Measurements from ENCODE around the gene RASL10A.
A peak's percentile ranks its signal among the peaks of the same experiment; 100 is the strongest.

The RASL10A gene

DNA sequence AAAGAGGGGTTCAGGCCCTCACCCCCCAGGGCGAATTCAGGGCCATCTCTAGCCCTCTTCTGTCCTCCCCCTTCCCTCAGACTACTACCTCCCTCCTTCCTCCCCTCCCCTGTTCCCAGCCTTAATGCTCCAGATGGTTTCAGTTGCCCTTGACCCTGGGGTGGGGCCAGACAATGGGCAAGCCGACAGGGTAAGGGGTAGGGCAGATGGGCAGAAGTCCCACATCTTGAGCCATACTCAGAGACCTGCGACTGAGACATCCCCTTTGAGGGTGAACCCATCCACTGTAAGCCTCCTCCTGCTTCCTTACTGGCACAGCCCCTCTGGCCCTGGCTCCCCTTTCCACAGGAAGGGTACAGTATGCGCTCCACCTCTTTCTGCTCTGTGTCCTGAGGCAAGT lies 49.6 kb downstream of the RASL10A start:
- peak overlapping the region; percentile 100; the same call in 1 of the 2 replicates for H3K27ac ChIP-seq
- TF ChIP-seq, protein P1, sequence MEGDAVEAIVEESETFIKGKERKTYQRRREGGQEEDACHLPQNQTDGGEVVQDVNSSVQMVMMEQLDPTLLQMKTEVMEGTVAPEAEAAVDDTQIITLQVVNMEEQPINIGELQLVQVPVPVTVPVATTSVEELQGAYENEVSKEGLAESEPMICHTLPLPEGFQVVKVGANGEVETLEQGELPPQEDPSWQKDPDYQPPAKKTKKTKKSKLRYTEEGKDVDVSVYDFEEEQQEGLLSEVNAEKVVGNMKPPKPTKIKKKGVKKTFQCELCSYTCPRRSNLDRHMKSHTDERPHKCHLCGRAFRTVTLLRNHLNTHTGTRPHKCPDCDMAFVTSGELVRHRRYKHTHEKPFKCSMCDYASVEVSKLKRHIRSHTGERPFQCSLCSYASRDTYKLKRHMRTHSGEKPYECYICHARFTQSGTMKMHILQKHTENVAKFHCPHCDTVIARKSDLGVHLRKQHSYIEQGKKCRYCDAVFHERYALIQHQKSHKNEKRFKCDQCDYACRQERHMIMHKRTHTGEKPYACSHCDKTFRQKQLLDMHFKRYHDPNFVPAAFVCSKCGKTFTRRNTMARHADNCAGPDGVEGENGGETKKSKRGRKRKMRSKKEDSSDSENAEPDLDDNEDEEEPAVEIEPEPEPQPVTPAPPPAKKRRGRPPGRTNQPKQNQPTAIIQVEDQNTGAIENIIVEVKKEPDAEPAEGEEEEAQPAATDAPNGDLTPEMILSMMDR (conservative IDR thresholded peaks at IDR 0.05), result no peak
- no peak for TF ChIP-seq ZFX (IDR thresholded peaks at IDR 0.05)

DNA sequence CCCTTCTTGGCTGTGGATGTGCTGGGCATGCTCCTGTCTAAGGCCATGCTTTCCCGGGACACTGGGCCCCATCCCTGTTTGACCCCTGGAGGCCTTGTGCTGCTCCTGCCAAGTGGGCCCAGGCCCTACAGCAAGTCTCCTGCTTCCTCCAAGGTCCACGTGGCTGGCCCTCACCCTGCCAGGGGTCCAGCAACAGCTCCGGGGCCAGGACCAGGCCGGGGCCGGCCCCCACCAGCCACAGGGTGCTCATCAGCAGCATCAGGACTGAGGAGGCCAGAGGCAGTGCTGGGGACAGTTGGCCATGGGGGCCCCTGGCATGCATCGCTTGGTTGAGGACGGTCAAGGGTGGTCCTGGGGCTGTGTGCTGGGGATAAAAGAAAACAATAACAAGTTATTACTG lies 50.2 kb downstream of the RASL10A start:
- no peak overlapping the region; the same call in 1 of the 2 replicates for H3K27ac ChIP-seq
- no peak for TF ChIP-seq ZFX (IDR thresholded peaks at IDR 0.05)
- TF ChIP-seq, protein P1 (conservative IDR thresholded peaks at IDR 0.05), result no peak

DNA sequence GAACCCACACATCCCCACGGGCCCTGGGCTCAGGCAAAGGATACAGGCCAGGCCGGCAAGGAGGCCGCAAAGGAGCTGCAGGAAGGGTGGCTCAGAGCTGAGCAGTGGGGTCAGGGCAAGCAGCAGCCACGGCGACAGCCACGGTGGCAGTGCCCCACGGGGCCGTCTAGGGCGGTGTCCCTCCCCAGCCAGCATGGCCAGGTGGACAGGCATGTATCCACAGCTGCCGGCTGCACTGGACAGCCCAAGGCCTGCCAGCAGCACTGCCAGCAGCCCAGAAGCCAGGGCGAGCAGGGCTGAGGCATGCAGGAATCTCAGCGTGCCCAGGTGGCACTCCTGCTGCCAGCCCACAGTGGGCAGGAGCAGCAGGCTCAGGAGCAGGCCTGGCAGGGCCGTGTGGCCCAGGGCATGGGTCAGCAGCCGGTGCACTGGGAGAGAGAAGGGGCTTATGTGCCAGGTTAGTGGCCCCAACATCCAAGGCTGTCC lies 51.7 kb downstream of the RASL10A start:
- H3K27ac ChIP-seq, result no peak overlapping the region
- TF ChIP-seq, protein P1 (conservative IDR thresholded peaks at IDR 0.05), result no peak
- no peak for TF ChIP-seq ZFX (IDR thresholded peaks at IDR 0.05)

Measured in C4-2B (cell line).